Adrenal gland (tissue), 12 donors: ENCODE results near the gene SLC26A2. TPM values are rescaled to one million over a fixed set of nuclear protein-coding genes. Genes with fewer than 3 reads are reported as not detected.
A peak's percentile ranks its signal among the peaks of the same experiment; 100 is the strongest.

Experiments used
- DNase-seq, 7 donors: peaks; one replicate each; pipeline ENCODE4 v3.0.0-alpha.2; 2019 to 2020
- H3K27ac ChIP-seq, 5 donors: fragments of 200-600 bp; sonication (generic) in 4 of 5; 1 replicate in 3 of 5; 2 replicates in 2 of 5; pipeline versions ENCODE4 v1.5.1 to v1.8.0; 2016 to 2020; ENCODE audit warnings: mild to moderate bottlenecking in 1 of 5
- H3K27me3 ChIP-seq: fragments of 200-600 bp; 2 replicates; pipeline ENCODE4 v1.8.0; 2021
- H3K36me3 ChIP-seq, 2 donors: fragments of 200-600 bp; replicated peaks in 1 of 2; 1 replicate in 1 of 2; 2 replicates in 1 of 2; pipeline versions ENCODE4 v1.5.1 to v1.8.0; 2018 to 2022
- H3K4me1 ChIP-seq, 2 donors: fragments of 200-600 bp; replicated peaks in 1 of 2; 1 replicate in 1 of 2; 2 replicates in 1 of 2; pipeline versions ENCODE4 v1.5.1 to v1.8.0; 2018 to 2021
- H3K4me3 ChIP-seq, 4 donors: fragments of 200-600 bp; sonication (generic) in 3 of 4; one replicate each; pipeline ENCODE4 v1.5.1; 2016 to 2018
- H3K9me3 ChIP-seq, 3 donors: fragments of 200-600 bp; sonication (generic) in 1 of 3; replicated peaks in 1 of 3; 1 replicate in 2 of 3; 2 replicates in 1 of 3; pipeline versions ENCODE4 v1.5.1 to v1.8.0; 2016 to 2021
- POLR2A ChIP-seq, 2 donors: fragments of 450-650 bp; IDR thresholded peaks; one replicate each; pipeline ENCODE4 v1.6.1; 2017; ENCODE audit warnings: antibody characterized with exemption in 2 of 2, mild to moderate bottlenecking in 2 of 2, moderate library complexity in 1 of 2
- whole genome bisulfite sequencing, 4 donors: extraction: QIAGEN DNeasy Blood & Tissue Kit in 2 of 4; methylation state at CpG; one replicate each; pipeline versions ENCODE4 v1.1.5 to v1.1.7; 2013 to 2017; 5-methylcytosine and 5-hydroxymethylcytosine counted together
- intact Hi-C, 2 donors: fragments of 100-400 bp; cut with DNase I; formaldehyde crosslinking; loops; one replicate each; pipeline versions ENCODE4 v1.14.1 to v1.15.0; 2022 to 2023
- polyA plus RNA-seq, 3 donors: library from polyadenylated mRNA; stranded (reverse); fragments of 200-250 nt in 2 of 3; fragments of 350-450 nt in 1 of 3; fragmentation: Illumina TruSeq in 1 of 3; extraction: RNeasy Lipid Tissue Mini Kit (QIAGEN cat#74804) in 1 of 3; gene quantifications; one replicate each; pipeline ENCODE4 v1.2.3, GENCODE V29; 2013 to 2014
- small RNA-seq, 2 donors: library from RNA; depleted of rRNA; stranded (forward); fragments of <200 nt; gene quantifications; one replicate each; pipeline ENCODE3, GENCODE V24; 2016
- total RNA-seq, 9 donors: library from RNA; depleted of rRNA in 4 of 9; stranded (reverse); fragments of >200 nt in 4 of 9; fragments of 120-200 nt in 1 of 9; fragmentation: NEBNext Ultra II Directional in 1 of 9; extraction: Animal tissue kit (Norgen Biotek cat#: 25700) in 1 of 9; gene quantifications; one replicate each; pipeline versions ENCODE4 v1.1.0 to v1.2.4, GENCODE V29; 2013 to 2023
- TF ChIP-seq, protein P1 (sequence below), 6 experiments: fragments of 450-650 bp in 4 of 6; fragments of 200-600 bp in 2 of 6; sonication (generic) in 1 of 6; IDR thresholded peaks; 1 replicate in 5 of 6; 2 replicates in 1 of 6; pipeline versions ENCODE4 v1.5.1 to v1.8.0; 2016 to 2021; ENCODE audit warnings: antibody characterized with exemption in 6 of 6, mild to moderate bottlenecking in 2 of 6, moderate library complexity in 1 of 6
- donor health status: healthy with polysubstance abuse.
- donor health status: Bipolar disorder and iron deficiency.
- donor health status: DM: yes; HTN: yes; CAD: no.
- donor health status: DM: no; HTN: no; CAD: no.
- donor health status: DM: no; HTN: no; CAD: no.
- donor health status: DM: yes; HTN: yes; CAD: no.

SLC26A2 gene
- total and polyA plus RNA-seq, 12 donors: 7.2 to 228 (median 49.0) TPM

DNA sequence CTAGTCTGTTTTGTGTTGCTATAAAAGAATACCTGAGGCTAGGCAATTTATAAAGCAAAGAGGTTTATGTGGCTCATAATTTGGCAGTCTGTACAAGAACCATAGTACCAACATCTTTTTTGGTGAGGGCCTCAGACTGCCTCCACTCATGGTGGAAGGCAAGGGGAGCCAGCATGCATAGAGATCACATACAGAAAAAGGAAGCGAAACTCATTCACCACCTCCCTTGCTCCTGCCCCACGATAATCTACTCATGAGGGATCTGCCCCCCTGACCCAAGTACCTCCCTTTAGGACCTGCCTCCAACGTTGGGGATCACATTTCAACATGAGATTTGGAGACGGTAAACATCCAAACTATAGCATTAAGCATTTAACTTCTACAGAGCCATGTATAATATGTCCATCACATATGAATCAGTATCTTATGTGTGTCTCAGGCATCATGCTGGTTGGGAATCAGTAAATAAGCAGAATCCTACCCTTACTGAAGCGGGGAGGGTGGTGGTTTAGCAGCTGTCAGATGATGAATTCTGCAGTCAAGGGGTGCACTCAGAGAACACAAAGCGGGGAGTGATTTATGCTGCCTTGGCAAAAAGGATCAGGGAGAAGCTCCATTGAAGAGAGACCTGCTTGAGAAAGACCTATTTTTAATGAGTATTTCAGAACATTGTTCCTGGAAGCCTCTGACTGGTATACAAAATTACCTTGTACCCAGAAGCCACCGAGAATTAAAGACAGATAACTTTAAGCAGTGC is 74.8 kb downstream of the SLC26A2 start:
- peak overlapping the region in 1 of 5 donors; percentile 66 for H3K27ac ChIP-seq
- H3K4me1 ChIP-seq: peaks cover 0 to 12% of the 10 kb centered on the region in 2 donors
- intact Hi-C loops: no loop called here
- H3K27me3 ChIP-seq: no peaks in the 10 kb centered on the region
- TF ChIP-seq, protein P1, sequence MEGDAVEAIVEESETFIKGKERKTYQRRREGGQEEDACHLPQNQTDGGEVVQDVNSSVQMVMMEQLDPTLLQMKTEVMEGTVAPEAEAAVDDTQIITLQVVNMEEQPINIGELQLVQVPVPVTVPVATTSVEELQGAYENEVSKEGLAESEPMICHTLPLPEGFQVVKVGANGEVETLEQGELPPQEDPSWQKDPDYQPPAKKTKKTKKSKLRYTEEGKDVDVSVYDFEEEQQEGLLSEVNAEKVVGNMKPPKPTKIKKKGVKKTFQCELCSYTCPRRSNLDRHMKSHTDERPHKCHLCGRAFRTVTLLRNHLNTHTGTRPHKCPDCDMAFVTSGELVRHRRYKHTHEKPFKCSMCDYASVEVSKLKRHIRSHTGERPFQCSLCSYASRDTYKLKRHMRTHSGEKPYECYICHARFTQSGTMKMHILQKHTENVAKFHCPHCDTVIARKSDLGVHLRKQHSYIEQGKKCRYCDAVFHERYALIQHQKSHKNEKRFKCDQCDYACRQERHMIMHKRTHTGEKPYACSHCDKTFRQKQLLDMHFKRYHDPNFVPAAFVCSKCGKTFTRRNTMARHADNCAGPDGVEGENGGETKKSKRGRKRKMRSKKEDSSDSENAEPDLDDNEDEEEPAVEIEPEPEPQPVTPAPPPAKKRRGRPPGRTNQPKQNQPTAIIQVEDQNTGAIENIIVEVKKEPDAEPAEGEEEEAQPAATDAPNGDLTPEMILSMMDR (IDR thresholded peaks at IDR 0.05): no peak
- TF ChIP-seq POLR2A (IDR thresholded peaks at IDR 0.05): no peak
- no peaks in the 10 kb centered on the region for H3K9me3 ChIP-seq
- no peak for DNase-seq
- peaks cover 0 to 92% of the 10 kb centered on the region in 2 donors for H3K36me3 ChIP-seq
- no peak overlapping the region for H3K4me3 ChIP-seq
- WGBS, 4 donors: 74 to 89% (median 83%) methylated on average over 7 of the region's 7 CpGs

DNA sequence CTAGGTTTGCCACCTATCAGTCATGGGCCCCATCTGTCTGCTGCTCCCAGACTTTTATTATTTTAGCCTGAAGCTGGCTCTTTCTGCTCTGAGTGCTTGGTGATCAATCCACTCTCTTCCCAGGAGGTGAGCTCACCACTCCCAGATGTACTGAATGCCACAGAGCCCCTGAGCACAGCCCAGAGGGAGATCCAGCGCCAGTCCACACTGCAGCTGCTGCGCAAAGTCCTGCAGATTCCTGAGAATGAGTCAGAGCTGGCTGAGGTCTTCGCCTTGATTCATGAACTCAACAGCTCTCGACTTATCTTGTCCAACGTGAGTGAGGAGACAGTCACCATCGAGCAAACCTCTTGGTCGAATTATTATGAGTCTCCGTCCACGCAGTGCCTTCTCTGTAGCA is 76.0 kb downstream of the SLC26A2 start:
- peak; percentile 59 to 95 (median 90) for DNase-seq
- H3K36me3 ChIP-seq: peaks cover 0 to 92% of the 10 kb centered on the region in 2 donors
- WGBS, 4 donors: 24 to 51% (median 46%) methylated on average over 7 to 9 of the region's 9 CpGs
- H3K9me3 ChIP-seq: no peaks in the 10 kb centered on the region
- H3K27ac ChIP-seq: peak overlapping the region in 4 of 5 donors; percentile 43 to 71 (median 56)
- peaks cover 0 to 12% of the 10 kb centered on the region in 2 donors for H3K4me1 ChIP-seq
- no peaks in the 10 kb centered on the region for H3K27me3 ChIP-seq
- TF ChIP-seq, protein P1 (IDR thresholded peaks at IDR 0.05): no peak
- TF ChIP-seq POLR2A (IDR thresholded peaks at IDR 0.05): peak in 1 of 2 donors; percentile 76
- no peak overlapping the region for H3K4me3 ChIP-seq
- intact Hi-C loops: no loop called here

Small RNA genes within 50 kb of the gene (small RNA-seq; reads per million reads assigned to genes)
- gene RF00019: 0 reads per million in 2 donors

Other genes with a start within 250 kb of the SLC26A2 start
- gene PPARGC1B, start 230.4 kb upstream of the SLC26A2 start, total RNA-seq: 1 to 10 TPM; 1.4 to 5.9 (median 2.6) TPM
- gene PPARGC1B, start 230.4 kb upstream of the SLC26A2 start, polyA plus RNA-seq: 1 to 10 TPM in 2 of 3 donors, under 1 TPM in 1; 0.37 to 2.4 (median 1.1) TPM
- gene PDE6A, start 16.0 kb upstream of the SLC26A2 start, total RNA-seq: 1 to 10 TPM in 2 of 9 donors, under 1 TPM in 7; 0.14 to 1.6 (median 0.80) TPM
- gene PDE6A, start 16.0 kb upstream of the SLC26A2 start, polyA plus RNA-seq: 1 to 10 TPM in 1 of 3 donors, under 1 TPM in 2; 0.81 to 1.5 (median 0.97) TPM
- gene TIGD6, start 39.9 kb downstream of the SLC26A2 start, total RNA-seq: 1 to 10 TPM; 5.4 to 9.9 (median 7.9) TPM
- 10 to 100 TPM in 1 of 3 donors, 1 to 10 TPM in 2; 7.4 to 10.5 (median 8.5) TPM for gene TIGD6, start 39.9 kb downstream of the SLC26A2 start, polyA plus RNA-seq
- gene HMGXB3, start 40.0 kb downstream of the SLC26A2 start, total RNA-seq: 10 to 100 TPM; 29.6 to 53.1 (median 33.2) TPM
- 10 to 100 TPM; 22.8 to 56.5 (median 48.9) TPM for gene HMGXB3, start 40.0 kb downstream of the SLC26A2 start, polyA plus RNA-seq
- 100 to 1,000 TPM in 2 of 9 donors, 10 to 100 TPM in 6, 1 to 10 TPM in 1; 4.6 to 165 (median 92.4) TPM for gene CSF1R, start 125.8 kb downstream of the SLC26A2 start, total RNA-seq
- 10 to 100 TPM; 17.9 to 20.0 (median 19.0) TPM for gene CSF1R, start 125.8 kb downstream of the SLC26A2 start, polyA plus RNA-seq
- gene PDGFRB, start 195.1 kb downstream of the SLC26A2 start, total RNA-seq: 100 to 1,000 TPM in 1 of 9 donors, 10 to 100 TPM in 8; 34.3 to 188 (median 77.6) TPM
- gene PDGFRB, start 195.1 kb downstream of the SLC26A2 start, polyA plus RNA-seq: 10 to 100 TPM; 21.3 to 55.7 (median 37.2) TPM
- gene CDX1, start 206.0 kb downstream of the SLC26A2 start, total RNA-seq: under 1 TPM in 3 of 9 donors, not detected in 6; 0.11 to 0.32 (median 0.23) TPM
- under 1 TPM in 2 of 3 donors, not detected in 1; 0.17 to 0.24 TPM for gene CDX1, start 206.0 kb downstream of the SLC26A2 start, polyA plus RNA-seq
- gene SLC6A7, start 229.3 kb downstream of the SLC26A2 start, total RNA-seq: not detected
- gene SLC6A7, start 229.3 kb downstream of the SLC26A2 start, polyA plus RNA-seq: not detected